HG02870 (cell line): Measurements from ENCODE around the gene SERAC1.

Source experiments
- ATAC-seq: cut with Tn5 transposase; IDR thresholded peaks from one replicate; pipeline ENCODE4 v1.9.1; 2021; ENCODE audit warnings: mild to moderate bottlenecking, moderate library complexity; ENCODE audit not compliant: unreplicated experiment

The SERAC1 gene

GRCh38 chr6:158060455-158061360 is 107.4 kb downstream of the SERAC1 start:
- no peak for ATAC-seq
